ENCODE measurements around the gene FAIM2.

GRCh38 chr12:49910331-49911212, 6.9 kb upstream of the FAIM2 start:
- TF ChIP-seq EZH2 (IDR thresholded peaks at IDR 0.05; ENCODE audit: insufficient read depth, poor library complexity, severe bottlenecking) (no peak), EZH2phosphoT487 (IDR thresholded peaks at IDR 0.05; ENCODE audit: insufficient read depth, low read depth) (no peak)

Data from GM23248 (cell line).